SK-N-MC (cell line): ENCODE measurements around the gene TOP1.

ENCODE experiments used
- EZH2 ChIP-seq: fragments of 200-600 bp; sonication (generic); IDR thresholded peaks from one replicate; pipeline ENCODE4 v1.6.1; 2017; ENCODE audit warnings: antibody characterized with exemption
- POLR2AphosphoS5 ChIP-seq: IDR thresholded peaks from 2 replicates; pipeline ENCODE4 v1.6.1; 2012; ENCODE audit warnings: mild to moderate bottlenecking, low read depth, low read length, borderline replicate concordance

DNA sequence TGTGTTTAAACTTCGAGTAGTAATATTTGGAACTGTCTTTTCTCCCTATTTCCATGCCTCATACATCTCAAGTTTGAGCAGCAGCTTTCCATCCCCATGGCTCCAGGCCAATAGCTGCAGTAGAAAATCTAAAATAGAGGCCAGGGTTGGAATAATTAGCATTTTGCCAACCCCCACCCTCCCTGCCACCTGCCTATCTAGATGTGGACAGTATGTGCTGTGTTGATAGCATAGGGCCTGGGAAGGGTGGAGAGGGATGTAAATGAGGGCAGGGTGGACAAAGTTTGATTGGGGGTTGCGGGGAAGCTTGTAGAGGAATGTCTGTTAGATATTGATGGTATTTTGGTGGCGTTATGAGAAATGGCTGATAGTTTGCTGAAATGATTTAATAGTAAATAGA lies 5.6 kb downstream of the TOP1 start:
- no peak for TF ChIP-seq EZH2
- no peak for TF ChIP-seq POLR2AphosphoS5
